IPS DF 4.7 (cell line): ENCODE data around the gene DGLUCY.
"Not testable (repeated sequence)": the region's sequence is repeated elsewhere in the genome, so short reads cannot be mapped to it uniquely, and the experiment has no call there.

ENCODE experiments used
- DNase-seq: peaks from one replicate; pipeline ENCODE4 v3.0.0-alpha.2; 2013; ENCODE audit warnings: low spot score; ENCODE audit errors: extremely low read depth

The DGLUCY gene

GRCh38 chr14:91103116-91103515, 10.8 kb upstream of the DGLUCY start:
- DNase-seq: no peak

DNA sequence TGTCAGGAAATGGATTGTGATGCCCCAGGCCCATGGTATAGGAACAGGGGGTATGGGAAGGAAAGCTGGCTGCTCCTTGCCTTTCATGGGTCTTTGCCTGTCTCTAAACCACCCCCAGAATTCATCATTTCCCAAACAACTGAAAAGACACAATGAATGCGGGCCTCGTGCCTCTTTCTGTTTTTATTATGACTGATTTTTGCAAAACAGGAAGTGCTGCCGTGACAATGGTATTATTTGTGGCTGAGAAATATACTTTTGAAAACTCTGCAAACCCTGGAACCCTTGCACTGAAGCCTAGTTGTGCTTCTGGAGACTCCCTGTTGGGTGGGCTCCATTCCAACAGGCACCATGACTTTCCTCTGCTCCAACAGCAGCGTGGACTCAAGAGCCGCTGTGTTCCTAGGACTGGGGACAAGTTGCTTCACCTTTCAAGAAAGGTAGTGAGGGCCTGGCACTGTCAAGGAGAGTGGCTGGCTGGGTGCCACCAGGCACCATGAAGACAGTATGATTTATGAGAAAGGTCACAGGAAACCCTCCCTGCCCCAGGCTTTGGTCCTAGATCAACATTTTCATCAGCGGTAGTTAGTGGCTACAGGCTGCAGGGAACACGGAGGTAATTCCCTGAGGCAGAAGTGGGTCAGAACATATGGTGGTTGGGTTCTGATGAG, 4.8 kb upstream of the DGLUCY start:
- no peak for DNase-seq

GRCh38 chr14:91111443-91111842, 2.4 kb upstream of the DGLUCY start:
- DNase-seq: no peak

DNA sequence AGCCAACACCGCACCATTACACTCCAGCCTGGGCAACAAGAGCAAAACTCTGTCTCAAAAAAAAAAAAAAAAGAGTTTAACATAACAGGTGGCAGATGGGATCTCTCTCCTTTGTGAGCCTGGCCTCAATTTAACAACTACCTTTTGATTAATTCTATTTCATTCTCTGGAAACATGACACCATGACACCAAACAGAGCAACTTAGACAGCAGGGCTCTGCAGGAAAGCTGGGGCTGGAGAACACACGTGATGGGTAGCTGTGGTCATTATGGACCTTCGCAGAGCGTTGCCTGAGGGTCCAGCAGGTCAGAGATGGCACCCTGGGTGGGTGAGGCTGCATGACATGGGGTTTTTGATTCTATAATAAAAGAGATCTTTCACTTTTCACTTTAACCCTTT, 1.7 kb upstream of the DGLUCY start:
- no peak for DNase-seq

DNA sequence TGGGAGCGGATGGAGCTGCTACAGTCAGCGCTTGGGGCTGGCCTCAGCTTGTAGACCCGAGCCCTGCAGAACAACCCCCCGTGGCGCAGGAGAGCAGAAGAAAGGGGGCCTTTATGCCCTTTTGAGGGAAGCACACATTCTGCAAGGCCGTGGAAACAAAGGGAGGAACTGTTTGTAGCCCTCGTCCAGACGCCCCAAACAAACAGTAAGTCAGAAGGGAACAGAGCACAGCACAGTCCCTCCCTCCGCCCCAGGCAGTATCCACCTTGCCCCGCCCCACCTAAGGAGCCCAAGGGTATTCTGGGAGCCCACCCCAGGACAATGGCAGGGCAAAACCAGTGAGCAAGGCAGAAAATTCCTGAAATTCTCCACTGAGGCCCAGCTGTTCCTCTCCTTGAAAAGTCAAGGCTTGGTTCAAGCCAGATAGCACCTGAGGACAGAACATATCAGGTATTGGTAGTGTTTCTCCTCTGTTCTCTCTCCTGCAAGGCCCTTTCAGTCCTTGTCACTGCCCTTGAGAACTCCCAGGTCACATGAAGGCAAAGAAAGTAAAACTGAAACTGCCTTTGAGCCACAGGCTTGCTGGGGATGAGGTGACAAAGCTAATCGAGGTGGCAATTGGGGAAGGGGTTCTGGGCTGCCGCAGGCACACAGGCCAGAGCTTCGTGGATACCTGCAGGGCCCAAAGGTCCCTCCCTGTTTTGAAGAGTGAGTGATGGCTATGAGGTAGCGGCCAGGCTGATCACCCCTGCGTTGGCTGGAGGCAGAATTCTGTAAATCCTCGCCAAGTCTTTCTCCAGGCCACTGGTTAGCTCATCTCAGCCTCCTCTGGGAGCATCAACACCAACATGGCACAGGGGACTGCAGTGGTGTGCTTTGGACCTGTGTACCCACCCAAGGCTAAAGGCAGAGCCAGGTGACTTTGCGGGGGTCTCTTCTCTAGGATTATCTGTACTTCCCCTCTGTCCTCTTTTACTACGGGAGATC, 499 bp downstream of the DGLUCY start:
- DNase-seq: peak; percentile 38

DNA sequence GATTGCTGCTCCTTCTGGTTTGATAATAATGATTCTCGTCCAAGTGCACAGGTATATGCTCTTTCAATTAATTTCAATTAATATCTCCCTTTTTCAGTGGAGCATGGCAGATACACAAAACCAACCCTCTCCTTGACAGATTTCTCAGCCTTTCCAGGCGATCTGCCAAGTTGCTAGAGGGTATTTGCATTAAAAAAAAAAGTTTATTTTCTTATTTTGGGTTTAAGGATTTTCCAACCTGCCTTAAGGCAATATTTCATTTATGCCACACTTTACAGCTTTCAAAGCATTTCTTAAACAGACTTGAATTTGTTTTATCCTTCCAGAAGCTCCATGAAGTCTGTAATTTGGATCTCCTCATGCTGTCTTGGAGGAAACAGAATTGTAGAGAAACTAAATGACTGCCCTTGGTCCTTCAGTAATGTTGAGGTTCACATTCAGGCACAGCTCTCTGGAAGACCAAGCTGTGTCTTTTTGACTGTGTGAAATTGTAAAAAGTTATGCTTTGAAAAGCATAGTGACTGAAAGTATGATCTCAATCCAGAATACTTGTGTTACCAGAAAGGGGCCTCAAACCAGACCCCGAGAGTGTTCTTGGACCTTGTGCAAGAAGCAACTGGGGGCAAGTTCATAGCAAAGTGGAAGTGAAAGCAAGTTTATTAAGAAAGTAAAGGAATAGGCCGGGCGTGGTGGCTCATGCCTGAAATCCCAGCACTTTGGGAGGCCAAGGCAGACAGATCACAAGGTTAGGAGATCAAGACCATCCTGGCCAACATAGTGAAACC, 2.3 kb downstream of the DGLUCY start:
- no peak for DNase-seq

DNA sequence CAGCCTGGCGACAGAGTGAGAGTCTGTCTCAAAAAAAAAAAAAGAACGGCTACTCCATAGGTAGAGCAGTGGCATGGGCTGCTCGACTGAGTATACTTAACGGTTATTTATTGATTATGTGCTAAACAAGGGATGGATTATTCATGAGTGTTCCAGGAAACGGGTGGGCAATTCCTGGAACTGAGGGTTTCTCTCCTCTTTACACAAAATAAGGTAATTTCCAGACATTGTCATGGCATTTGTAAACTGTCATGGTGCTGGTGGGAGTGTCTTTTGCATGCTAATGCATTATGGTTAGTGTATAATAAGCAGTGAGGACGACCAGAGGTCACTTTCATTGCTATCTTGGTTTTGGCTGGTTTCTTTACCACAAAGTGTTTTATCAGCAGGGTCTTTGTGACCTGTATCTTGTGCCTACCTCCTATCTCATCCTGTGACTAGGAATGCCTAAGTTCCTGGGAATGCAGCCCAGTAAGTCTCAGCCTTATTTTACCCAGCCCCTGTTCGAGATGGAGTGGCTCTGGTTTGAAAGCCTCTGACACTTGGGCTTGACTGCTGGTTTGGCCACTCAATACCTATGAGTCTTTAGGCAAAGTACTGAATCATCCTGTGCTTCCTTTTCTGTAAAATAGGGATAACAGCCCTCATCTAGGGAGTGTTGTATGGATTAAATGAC, 3.2 kb downstream of the DGLUCY start:
- DNase-seq: no peak

GRCh38 chr14:91117960-91118359, 4.1 kb downstream of the DGLUCY start:
- DNase-seq: no peak

- no peak for DNase-seq
Measured at GRCh38 chr14:91118511-91119068, 4.7 kb downstream of the DGLUCY start.

DNA sequence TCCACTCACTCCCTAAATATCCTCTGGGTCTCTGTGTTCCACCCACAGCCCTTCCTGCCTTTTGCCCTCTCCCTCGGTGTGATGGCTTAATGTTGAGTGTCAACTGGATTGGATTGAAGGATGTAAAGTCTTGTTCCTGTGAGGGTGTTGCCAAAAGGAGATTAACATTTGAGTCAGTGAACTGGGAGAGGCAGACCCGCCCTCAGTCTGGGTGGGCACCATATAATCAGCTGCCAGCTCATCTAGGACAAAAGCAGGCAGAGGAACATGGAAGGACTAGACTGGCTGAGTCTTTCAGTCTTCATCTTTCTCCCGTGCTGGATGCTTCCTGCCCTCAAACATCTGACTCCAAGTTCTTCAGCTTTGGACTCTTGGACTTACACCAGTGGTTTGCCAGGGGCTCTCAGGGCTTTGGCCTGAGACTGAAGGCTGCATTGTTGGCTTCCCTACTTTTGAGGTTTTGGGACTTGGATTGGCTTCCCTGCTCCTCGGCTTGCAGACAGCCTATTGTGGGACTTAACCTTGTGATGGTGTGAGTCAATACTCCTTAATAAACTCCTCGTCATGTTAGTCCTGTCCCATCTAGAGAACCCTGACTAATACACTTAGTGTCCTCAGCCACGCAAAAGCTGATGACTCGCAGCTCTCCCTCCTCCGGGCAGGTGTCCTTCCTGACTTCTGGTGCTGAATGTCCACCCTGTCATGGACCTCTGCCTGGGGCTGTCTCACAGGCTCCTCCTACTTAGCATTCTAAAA, 5.9 kb downstream of the DGLUCY start:
- DNase-seq: no peak

- no peak for DNase-seq
Measured at GRCh38 chr14:91123201-91123600, 9.3 kb downstream of the DGLUCY start.

- DNase-seq: not testable (repeated sequence)
Measured at GRCh38 chr14:91124406-91125270, 10.8 kb downstream of the DGLUCY start.

- no peak for DNase-seq
Measured at GRCh38 chr14:91125271-91125660, 11.4 kb downstream of the DGLUCY start.

GRCh38 chr14:91125801-91126200, 11.9 kb downstream of the DGLUCY start:
- no peak for DNase-seq

GRCh38 chr14:91126761-91127160, 12.9 kb downstream of the DGLUCY start:
- no peak for DNase-seq

GRCh38 chr14:91127401-91127801, 13.5 kb downstream of the DGLUCY start:
- DNase-seq: no peak

DNA sequence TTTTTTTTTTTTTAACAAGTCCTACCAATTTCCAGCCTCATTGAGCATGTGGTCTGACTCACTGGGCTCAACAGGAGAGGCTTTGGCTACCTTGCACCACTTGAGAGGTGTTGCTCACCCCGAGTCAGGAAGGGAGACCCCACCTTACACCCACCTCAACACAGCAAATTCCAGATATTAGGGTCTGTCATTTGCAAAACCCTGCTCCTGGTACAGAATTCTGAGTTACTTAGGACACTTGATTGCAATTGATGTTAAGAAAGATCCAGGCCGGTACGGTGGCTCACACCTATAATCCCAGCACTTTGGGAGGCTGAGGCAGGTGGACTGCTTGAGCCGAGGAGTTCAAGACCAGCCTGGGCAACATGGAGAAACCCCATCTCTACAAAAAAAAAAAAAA, 14.1 kb downstream of the DGLUCY start:
- no peak for DNase-seq

GRCh38 chr14:91128699-91129098, 14.8 kb downstream of the DGLUCY start:
- no peak for DNase-seq

GRCh38 chr14:91129261-91129660, 15.4 kb downstream of the DGLUCY start:
- no peak for DNase-seq
